PC-9 (cell line): ENCODE data around the gene NEU1. TPM values are rescaled to one million over a fixed set of nuclear protein-coding genes. Genes with fewer than 3 reads are reported as not detected.
"Not testable (repeated sequence)": the region's sequence is repeated elsewhere in the genome, so short reads cannot be mapped to it uniquely, and the experiment has no call there.

Experiments
- BruUV-seq: library from RNA; stranded (reverse); fragments of 400-500 nt; replicated peaks from 2 replicates; lab custom pipeline; 2021; lab: Mats Ljungman, UMichigan
- CTCF ChIA-PET: fragments of 300-600 bp; sonication (Branson Sonifier 250); formaldehyde crosslinking; loops from one replicate; lab custom pipeline; 2022; ENCODE audit warnings: antibody characterized with exemption; lab: Charles Lee
- POLR2A ChIA-PET: fragments of 300-600 bp; sonication (Branson Sonifier 250); formaldehyde crosslinking; loops from one replicate; lab custom pipeline; 2022; ENCODE audit warnings: antibody characterized with exemption; ENCODE audit not compliant: unreplicated experiment; lab: Charles Lee
- DNase-seq, 2 experiments: peaks; one replicate each; pipeline versions ENCODE4 v3.0.0 to v3.0.0-alpha.2; 2015 to 2022; ENCODE audit warnings: mixed read lengths in 1 of 2
- H2AFZ ChIP-seq: fragments of 200-600 bp; sonication (generic); 2 replicates; pipeline ENCODE4 v1.8.1; 2017; ENCODE audit warnings: antibody characterized with exemption
- H3F3A ChIP-seq: fragments of 200-600 bp; sonication (generic); 2 replicates; pipeline ENCODE4 v1.8.1; 2017; ENCODE audit warnings: antibody characterized with exemption, mild to moderate bottlenecking, low read depth; ENCODE audit not compliant: insufficient read depth
- H3K27ac ChIP-seq: fragments of 200-600 bp; sonication (generic); 2 replicates; pipeline ENCODE4 v1.6.1; 2016; ENCODE audit warnings: mixed run types
- H3K27me3 ChIP-seq: fragments of 200-600 bp; sonication (generic); 2 replicates; pipeline ENCODE4 v1.6.1; 2016; ENCODE audit warnings: low read depth, mixed run types; ENCODE audit not compliant: insufficient read depth
- H3K36me3 ChIP-seq: fragments of 200-600 bp; sonication (generic); 2 replicates; pipeline ENCODE4 v1.6.1; 2016; ENCODE audit warnings: low read depth, mixed run types
- H3K4me1 ChIP-seq: fragments of 200-600 bp; sonication (generic); replicated peaks from 2 replicates; pipeline ENCODE4 v1.6.1; 2016; ENCODE audit warnings: mixed run types; ENCODE audit not compliant: insufficient read depth
- H3K4me2 ChIP-seq: fragments of 200-600 bp; sonication (generic); 2 replicates; pipeline ENCODE4 v1.6.1; 2017; ENCODE audit warnings: mixed run types
- H3K4me3 ChIP-seq: fragments of 200-600 bp; sonication (generic); 2 replicates; pipeline ENCODE4 v1.6.1; 2016; ENCODE audit warnings: mixed run types
- H3K79me2 ChIP-seq: fragments of 200-600 bp; sonication (generic); 2 replicates; pipeline ENCODE4 v1.6.1; 2017; ENCODE audit warnings: low read depth, mixed run types
- H3K9me2 ChIP-seq: fragments of 200-600 bp; sonication (generic); 2 replicates; pipeline ENCODE4 v1.8.1; 2017; ENCODE audit warnings: mild to moderate bottlenecking; ENCODE audit not compliant: insufficient read depth
- H3K9me3 ChIP-seq: fragments of 200-600 bp; sonication (generic); 2 replicates; pipeline ENCODE4 v1.8.1; 2016; ENCODE audit warnings: low read depth; ENCODE audit not compliant: insufficient read depth
- H4K20me1 ChIP-seq: fragments of 200-600 bp; sonication (generic); 2 replicates; pipeline ENCODE4 v1.8.1; 2017; ENCODE audit not compliant: insufficient read depth
- EZH2 ChIP-seq: fragments of 200-600 bp; sonication (generic); IDR thresholded peaks from 2 replicates; pipeline ENCODE4 v1.8.0; 2017; ENCODE audit warnings: antibody characterized with exemption, low read depth
- intact Hi-C: fragments of 100-400 bp; cut with micrococcal nuclease; formaldehyde crosslinking; loops from one replicate; pipeline ENCODE4 v1.10.0; 2022; ENCODE audit not compliant: unreplicated experiment
- total RNA-seq: library from RNA; stranded (reverse); gene quantifications from 2 replicates; pipeline ENCODE4 v1.2.3, GENCODE V29; 2021
- TF ChIP-seq, protein P1 (sequence below): fragments of 200-600 bp; sonication (generic); conservative IDR thresholded peaks from 2 replicates; pipeline ENCODE4 v1.6.1; 2017; ENCODE audit warnings: mixed run types, antibody characterized with exemption, mild to moderate bottlenecking, moderate library complexity

The NEU1 gene
- total RNA-seq, 1 experiment from 2014 or later: 23.4 TPM

DNA sequence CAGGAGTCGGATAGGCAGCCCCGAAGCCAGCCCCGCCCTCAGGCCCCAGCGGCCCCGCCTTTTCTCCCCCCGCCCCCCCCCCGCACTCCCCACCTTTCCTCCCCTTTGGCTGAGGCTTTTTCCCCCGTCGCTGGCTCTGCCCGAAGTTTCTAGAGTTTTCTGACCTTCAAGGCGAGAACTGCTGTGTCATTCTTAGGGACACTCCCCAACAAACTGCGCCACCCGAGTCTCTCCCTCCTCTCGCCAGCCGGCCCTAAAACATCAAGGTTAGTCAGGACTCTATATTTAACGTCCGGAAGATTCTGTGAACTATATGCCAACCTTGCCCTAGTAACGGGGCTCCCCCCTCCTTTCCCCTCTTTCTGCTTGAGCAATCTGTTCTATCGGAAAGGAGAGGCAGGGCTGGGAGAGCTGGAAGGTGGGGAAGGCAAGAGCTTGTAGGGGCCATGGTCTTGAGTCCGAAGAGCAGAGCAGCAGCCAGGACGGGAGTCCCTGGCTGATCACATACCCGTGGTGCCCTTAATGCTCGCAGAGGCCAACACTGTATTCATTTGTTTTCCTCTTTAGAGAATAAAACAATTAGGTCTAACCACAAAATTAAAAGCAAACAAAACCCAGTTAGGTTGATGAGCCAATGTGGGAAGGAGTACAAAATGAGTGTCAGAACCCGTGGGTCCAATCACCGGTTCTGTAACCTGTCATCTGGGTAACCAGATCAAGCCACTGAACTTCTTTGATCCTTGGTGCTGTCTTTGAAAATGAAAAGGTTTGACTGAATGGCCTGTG, 40.4 kb downstream of the NEU1 start:
- intact Hi-C loops: loop anchor here (10.0 kb wide), 2 partner anchors 277 to 1153 kb away; partner anchors contain the start of genes ATP6V1G2, DDX39B and NFKBIL1
- BruUV-seq: TSS peak; percentile 66
- peaks cover 72% of the 10 kb centered on the region for H3K4me1 ChIP-seq

DNA sequence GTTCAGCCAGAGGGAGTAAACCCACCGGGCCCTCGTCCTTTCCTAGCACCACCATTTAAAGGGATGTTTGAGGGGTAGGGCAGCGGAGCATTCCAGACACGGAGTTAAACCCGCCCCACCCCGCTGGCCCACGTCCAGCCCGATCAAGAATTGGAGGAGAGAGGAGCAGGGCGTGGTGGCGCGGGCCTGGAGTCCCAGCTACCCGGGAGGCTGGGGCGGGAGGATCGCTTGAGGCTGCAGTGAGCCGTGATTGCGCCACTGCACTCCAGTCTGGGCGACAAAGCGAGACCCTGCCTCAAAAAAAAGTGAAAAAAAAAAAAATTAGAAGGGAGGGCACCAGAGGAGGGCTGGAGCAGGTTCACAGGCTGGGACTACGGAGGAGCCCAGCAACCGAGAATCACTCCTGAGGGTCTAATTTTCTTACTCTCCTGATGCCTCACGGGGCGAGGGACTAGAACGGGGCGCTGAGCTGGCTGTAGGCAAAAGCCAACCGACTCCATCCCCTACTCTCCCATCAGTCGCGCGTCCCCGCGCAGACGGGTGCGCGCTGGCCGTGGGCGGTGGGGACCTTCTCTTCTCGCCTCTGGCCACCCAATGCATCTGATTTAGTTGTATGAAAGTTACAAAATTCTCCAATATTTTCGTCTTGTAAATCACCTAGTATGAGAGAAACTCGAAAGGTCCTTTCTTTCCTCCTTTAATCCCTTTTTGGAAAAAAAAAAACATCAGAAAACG, 41.2 kb downstream of the NEU1 start:
- no peaks in the 10 kb centered on the region for H3K36me3 ChIP-seq
- H3K9me2 ChIP-seq: no peaks in the 10 kb centered on the region
- peak overlapping the region; percentile 98 for H3K27ac ChIP-seq
- ChIA-PET POLR2A (interaction anchor here (0.5 to 0.6 kb wide), 2 partner anchors 517 to 1148 kb away, joined by 10 to 12 read pairs; no protein-coding TSS in a partner anchor), CTCF (no interaction called here)
- intact Hi-C loops: loop anchor here (10.0 kb wide), 2 partner anchors 277 to 1153 kb away; partner anchors contain the start of genes ATP6V1G2, DDX39B and NFKBIL1
- H2AFZ ChIP-seq: peak overlapping the region; percentile 78; the same call in 1 of the 2 replicates
- H3K4me1 ChIP-seq: peaks cover 69% of the 10 kb centered on the region
- peaks cover 19% of the 10 kb centered on the region for H4K20me1 ChIP-seq
- H3K4me2 ChIP-seq: peak overlapping the region; percentile 98
- H3K79me2 ChIP-seq: peaks cover 69% of the 10 kb centered on the region
- TF ChIP-seq, protein P1, sequence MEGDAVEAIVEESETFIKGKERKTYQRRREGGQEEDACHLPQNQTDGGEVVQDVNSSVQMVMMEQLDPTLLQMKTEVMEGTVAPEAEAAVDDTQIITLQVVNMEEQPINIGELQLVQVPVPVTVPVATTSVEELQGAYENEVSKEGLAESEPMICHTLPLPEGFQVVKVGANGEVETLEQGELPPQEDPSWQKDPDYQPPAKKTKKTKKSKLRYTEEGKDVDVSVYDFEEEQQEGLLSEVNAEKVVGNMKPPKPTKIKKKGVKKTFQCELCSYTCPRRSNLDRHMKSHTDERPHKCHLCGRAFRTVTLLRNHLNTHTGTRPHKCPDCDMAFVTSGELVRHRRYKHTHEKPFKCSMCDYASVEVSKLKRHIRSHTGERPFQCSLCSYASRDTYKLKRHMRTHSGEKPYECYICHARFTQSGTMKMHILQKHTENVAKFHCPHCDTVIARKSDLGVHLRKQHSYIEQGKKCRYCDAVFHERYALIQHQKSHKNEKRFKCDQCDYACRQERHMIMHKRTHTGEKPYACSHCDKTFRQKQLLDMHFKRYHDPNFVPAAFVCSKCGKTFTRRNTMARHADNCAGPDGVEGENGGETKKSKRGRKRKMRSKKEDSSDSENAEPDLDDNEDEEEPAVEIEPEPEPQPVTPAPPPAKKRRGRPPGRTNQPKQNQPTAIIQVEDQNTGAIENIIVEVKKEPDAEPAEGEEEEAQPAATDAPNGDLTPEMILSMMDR: no peak
- no peak for TF ChIP-seq EZH2
- no peaks in the 10 kb centered on the region for H3K27me3 ChIP-seq
- no peaks in the 10 kb centered on the region for H3K9me3 ChIP-seq
- DNase-seq: peak; percentile 55 to 85
- H3K4me3 ChIP-seq: peak overlapping the region; percentile 81
- TSS peak; percentile 60 for BruUV-seq
- H3F3A ChIP-seq: peaks cover 89% of the 10 kb centered on the region

More for the DNA sequence above, 40.4 kb downstream of the NEU1 start:
- peak; percentile 87 to 96 for DNase-seq
- ChIA-PET POLR2A (interaction anchor here (0.6 to 0.7 kb wide), 3 partner anchors 8 to 1148 kb away, joined by 3 to 10 read pairs (median 8); partner anchors contain the start of gene NEU1), CTCF (interaction anchor here (0.6 kb wide), 1 partner anchor 833 kb away, joined by 3 read pairs; no protein-coding TSS in a partner anchor)
- Histone ChIP-seq H3K9me3 (no peaks in the 10 kb centered on the region), H3K79me2 (peaks cover 69% of the 10 kb centered on the region), H3K9me2 (no peaks in the 10 kb centered on the region), H4K20me1 (peaks cover 19% of the 10 kb centered on the region), H2AFZ (peak overlapping the region; percentile 39), H3K27me3 (no peaks in the 10 kb centered on the region), H3K4me2 (peak overlapping the region; percentile 98), H3K27ac (peak overlapping the region; percentile 98), H3K4me3 (peak overlapping the region; percentile 81), H3K36me3 (no peaks in the 10 kb centered on the region), H3F3A (peaks cover 96% of the 10 kb centered on the region)
- TF ChIP-seq, protein P1: no peak
- no peak for TF ChIP-seq EZH2

DNA sequence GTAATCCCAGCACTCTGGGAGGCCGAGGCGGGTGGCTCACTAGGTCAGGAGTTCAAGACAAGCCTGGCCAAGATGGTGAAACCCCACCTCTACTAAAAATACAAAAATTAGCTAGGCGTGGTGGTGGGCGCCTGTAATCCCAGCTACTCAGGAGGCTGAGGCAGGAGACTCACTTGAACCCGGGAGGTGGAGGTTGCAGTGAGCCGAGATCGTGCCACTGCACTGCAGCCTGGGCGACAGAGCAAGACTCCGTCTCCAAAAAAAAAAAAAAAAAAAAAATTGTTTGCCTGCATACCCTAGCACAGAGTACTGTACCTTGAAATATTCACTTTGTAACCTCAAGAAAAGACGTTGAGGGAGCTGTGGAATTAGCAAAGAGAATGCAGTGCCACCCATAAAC, 42.2 kb downstream of the NEU1 start:
- Histone ChIP-seq H4K20me1 (peaks cover 19% of the 10 kb centered on the region), H3K4me3 (peak overlapping the region; percentile 81; the same call in 1 of the 2 replicates), H3F3A (peaks cover 79% of the 10 kb centered on the region), H3K79me2 (peaks cover 72% of the 10 kb centered on the region), H3K4me1 (peaks cover 59% of the 10 kb centered on the region), H3K4me2 (peak overlapping the region; percentile 98), H3K27ac (peak overlapping the region; percentile 98)
- POLR2A ChIA-PET, DNase-seq, H2AFZ ChIP-seq, H3K9me3 ChIP-seq, BruUV-seq, H3K27me3 ChIP-seq, H3K36me3 ChIP-seq, H3K9me2 ChIP-seq: not testable (repeated sequence)
- CTCF ChIA-PET: interaction anchor here (0.7 kb wide), 1 partner anchor 42 kb away, joined by 4 read pairs; the partner anchor contains the start of gene NEU1
- intact Hi-C loops: loop anchor here (10.0 kb wide), 2 partner anchors 276 to 1154 kb away; partner anchors contain the start of genes ATP6V1G2, DDX39B and NFKBIL1
